Liver (tissue), 2 donors: ENCODE results near the gene IL24.

Experiments used
- TF ChIP-seq, protein P1 (sequence below): IDR thresholded peaks from 2 replicates; pipeline ENCODE4 v1.6.1; 2016; ENCODE audit warnings: antibody characterized with exemption, mild to moderate bottlenecking
- TF ChIP-seq, protein P2 (sequence below): fragments of 150-350 bp; IDR thresholded peaks from 2 replicates; pipeline ENCODE4 v1.5.1; 2017; ENCODE audit warnings: improper control_type of control experiment, low read depth, low read length; ENCODE audit not compliant: missing input control
- TF ChIP-seq, protein P3 (sequence below): IDR thresholded peaks from 2 replicates; pipeline ENCODE4 v1.6.1; 2016; ENCODE audit warnings: antibody characterized with exemption
- donor health status: healthy.

DNA sequence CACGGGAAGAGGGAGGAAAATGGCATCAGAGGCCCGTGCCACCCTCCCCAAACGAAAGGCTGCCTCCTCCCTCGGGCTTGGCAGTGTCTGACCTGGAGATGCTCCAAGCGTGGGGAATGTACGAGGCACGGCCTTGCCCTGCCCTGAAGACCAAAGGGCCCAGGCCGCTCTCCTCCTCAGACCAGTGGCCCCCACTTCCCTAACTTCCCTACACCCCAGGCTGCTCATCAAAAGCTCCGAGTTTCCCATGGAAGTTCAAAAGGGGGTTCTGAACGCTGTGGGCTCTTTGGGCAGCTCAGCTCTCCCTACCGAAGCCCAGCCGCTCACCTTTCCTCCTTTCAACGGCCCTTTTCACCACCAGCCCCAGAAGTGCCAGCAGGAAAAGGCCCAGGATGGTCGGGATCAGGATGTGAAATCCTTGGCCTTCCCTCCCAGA, 12.7 kb downstream of the IL24 start:
- TF ChIP-seq, protein P1, sequence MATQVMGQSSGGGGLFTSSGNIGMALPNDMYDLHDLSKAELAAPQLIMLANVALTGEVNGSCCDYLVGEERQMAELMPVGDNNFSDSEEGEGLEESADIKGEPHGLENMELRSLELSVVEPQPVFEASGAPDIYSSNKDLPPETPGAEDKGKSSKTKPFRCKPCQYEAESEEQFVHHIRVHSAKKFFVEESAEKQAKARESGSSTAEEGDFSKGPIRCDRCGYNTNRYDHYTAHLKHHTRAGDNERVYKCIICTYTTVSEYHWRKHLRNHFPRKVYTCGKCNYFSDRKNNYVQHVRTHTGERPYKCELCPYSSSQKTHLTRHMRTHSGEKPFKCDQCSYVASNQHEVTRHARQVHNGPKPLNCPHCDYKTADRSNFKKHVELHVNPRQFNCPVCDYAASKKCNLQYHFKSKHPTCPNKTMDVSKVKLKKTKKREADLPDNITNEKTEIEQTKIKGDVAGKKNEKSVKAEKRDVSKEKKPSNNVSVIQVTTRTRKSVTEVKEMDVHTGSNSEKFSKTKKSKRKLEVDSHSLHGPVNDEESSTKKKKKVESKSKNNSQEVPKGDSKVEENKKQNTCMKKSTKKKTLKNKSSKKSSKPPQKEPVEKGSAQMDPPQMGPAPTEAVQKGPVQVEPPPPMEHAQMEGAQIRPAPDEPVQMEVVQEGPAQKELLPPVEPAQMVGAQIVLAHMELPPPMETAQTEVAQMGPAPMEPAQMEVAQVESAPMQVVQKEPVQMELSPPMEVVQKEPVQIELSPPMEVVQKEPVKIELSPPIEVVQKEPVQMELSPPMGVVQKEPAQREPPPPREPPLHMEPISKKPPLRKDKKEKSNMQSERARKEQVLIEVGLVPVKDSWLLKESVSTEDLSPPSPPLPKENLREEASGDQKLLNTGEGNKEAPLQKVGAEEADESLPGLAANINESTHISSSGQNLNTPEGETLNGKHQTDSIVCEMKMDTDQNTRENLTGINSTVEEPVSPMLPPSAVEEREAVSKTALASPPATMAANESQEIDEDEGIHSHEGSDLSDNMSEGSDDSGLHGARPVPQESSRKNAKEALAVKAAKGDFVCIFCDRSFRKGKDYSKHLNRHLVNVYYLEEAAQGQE: no peak
- TF ChIP-seq, protein P2, sequence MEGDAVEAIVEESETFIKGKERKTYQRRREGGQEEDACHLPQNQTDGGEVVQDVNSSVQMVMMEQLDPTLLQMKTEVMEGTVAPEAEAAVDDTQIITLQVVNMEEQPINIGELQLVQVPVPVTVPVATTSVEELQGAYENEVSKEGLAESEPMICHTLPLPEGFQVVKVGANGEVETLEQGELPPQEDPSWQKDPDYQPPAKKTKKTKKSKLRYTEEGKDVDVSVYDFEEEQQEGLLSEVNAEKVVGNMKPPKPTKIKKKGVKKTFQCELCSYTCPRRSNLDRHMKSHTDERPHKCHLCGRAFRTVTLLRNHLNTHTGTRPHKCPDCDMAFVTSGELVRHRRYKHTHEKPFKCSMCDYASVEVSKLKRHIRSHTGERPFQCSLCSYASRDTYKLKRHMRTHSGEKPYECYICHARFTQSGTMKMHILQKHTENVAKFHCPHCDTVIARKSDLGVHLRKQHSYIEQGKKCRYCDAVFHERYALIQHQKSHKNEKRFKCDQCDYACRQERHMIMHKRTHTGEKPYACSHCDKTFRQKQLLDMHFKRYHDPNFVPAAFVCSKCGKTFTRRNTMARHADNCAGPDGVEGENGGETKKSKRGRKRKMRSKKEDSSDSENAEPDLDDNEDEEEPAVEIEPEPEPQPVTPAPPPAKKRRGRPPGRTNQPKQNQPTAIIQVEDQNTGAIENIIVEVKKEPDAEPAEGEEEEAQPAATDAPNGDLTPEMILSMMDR: no peak
- TF ChIP-seq, protein P3, sequence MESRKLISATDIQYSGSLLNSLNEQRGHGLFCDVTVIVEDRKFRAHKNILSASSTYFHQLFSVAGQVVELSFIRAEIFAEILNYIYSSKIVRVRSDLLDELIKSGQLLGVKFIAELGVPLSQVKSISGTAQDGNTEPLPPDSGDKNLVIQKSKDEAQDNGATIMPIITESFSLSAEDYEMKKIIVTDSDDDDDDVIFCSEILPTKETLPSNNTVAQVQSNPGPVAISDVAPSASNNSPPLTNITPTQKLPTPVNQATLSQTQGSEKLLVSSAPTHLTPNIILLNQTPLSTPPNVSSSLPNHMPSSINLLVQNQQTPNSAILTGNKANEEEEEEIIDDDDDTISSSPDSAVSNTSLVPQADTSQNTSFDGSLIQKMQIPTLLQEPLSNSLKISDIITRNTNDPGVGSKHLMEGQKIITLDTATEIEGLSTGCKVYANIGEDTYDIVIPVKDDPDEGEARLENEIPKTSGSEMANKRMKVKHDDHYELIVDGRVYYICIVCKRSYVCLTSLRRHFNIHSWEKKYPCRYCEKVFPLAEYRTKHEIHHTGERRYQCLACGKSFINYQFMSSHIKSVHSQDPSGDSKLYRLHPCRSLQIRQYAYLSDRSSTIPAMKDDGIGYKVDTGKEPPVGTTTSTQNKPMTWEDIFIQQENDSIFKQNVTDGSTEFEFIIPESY: no peak
